GM19035 (cell line): ENCODE data around the gene RHEX.
"Not testable (repeated sequence)": the region's sequence is repeated elsewhere in the genome, so short reads cannot be mapped to it uniquely, and the experiment has no call there.

Source experiments
- ATAC-seq: cut with Tn5 transposase; IDR thresholded peaks from one replicate; pipeline ENCODE4 v1.9.1; 2021; ENCODE audit not compliant: unreplicated experiment

The RHEX gene

DNA sequence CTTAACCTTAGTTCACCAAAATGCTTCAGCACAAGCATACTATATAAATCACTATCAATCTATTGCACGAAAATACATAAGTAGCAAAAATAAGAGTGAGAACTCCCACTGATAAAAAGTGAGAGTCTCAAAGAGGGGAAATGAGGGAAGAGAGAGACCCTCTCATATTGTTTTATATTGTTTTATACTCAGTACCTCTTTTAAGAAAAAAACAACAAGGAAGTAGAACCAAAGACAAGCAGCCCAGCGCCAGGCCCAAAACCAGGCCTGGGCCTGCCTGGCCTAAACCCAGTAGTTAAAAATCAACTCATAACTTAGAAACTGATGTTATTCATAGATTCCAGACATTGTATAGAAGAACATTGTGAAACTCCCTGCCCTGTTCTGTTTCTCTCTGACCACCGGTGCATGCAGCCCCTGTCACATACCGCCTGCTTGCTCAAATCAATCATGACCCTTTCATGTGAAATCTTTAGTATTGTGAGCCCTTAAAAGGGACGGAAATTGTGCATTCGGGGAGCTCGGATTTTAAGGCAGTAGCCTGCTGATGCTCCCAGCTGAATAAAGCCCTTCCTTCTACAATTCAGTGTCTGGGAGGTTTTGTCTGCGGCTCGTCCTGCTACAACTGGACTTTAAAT, 5.4 kb downstream of the RHEX start:
- not testable (repeated sequence) for ATAC-seq

DNA sequence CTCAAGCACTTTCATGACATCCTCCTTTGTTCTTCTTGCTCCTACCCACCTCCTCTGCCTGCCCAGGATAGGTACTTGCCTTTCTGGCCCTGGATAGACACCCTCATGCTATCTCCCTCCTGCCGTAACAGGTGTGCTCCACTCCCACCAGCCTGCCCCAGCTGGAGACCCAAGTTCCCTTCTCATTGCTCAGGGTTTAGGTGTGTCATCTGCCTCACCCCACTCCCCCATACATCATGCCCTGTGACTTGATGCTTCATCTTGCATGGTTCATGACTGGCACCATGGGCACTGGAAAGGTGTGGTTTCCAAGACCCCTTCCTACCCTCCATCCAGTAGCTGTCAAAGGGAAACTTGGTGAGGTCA, 5.9 kb downstream of the RHEX start:
- no peak for ATAC-seq

DNA sequence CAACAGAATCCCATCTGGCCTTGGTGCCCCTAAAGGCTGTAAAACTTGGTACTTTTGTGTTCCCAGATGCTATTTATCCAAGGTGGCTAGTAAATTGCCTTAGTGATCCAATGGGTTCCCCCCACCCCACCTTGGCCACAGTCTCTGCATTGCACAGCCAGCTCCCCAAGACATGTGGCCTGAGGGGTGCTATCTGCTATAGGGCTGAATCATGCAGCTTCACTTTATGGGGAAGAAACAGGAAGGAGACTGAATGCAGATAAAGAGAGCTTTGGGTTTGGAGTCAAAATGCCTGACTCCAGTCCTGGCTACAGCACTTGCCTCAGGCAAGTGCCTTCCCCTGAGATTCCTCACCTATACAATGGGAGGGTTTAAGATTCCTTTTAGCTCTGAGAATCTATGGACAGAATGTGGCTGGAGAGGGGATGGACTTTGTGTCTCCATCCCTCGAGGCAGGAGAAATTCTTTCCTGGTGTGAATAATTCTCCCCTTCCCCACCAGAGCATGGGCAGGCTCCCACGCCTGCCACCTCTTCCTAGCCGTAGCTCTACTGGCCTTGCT, 6.5 kb downstream of the RHEX start:
- ATAC-seq = no peak

- ATAC-seq = no peak
These were observed 7.9 kb downstream of the RHEX start for GRCh38 chr1:206060844-206061243.

DNA sequence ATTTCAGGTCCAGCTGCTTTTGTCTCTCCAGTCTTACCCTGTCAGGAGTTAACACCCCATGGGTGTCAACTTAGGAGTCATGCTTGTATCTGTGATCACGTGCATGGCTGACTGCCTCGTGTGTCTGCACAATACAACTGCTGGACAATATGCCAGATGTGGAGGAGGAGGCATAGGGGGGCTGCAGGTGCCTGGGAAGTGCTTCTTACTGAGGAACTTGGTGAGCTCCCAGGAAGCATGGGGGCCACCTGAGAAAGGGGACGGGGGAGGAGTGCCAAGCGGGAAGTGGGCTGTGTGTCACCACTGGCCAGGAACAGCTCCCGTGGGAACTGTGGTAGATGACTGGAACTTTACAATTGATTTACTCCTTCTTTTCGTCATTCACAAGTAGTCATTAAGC, 9.5 kb downstream of the RHEX start:
- no peak for ATAC-seq

DNA sequence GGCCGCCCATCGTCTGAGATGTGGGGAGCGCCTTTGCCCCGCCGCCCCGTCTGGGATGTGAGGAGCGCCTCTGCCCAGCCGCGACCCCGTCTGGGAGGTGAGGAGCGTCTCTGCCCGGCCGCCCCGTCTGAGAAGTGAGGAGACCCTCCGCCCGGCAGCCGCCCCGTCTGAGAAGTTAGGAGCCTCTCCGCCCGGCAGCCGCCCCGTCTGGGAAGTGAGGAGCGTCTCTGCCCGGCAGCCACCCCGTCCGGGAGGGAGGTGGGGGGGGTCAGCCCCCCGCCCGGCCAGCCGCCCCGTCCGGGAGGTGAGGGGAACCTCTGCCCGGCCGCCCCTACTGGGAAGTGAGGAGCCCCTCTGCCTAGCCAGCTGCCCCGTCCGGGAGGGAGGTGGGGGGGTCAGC, 11.0 kb downstream of the RHEX start:
- not testable (repeated sequence) for ATAC-seq

DNA sequence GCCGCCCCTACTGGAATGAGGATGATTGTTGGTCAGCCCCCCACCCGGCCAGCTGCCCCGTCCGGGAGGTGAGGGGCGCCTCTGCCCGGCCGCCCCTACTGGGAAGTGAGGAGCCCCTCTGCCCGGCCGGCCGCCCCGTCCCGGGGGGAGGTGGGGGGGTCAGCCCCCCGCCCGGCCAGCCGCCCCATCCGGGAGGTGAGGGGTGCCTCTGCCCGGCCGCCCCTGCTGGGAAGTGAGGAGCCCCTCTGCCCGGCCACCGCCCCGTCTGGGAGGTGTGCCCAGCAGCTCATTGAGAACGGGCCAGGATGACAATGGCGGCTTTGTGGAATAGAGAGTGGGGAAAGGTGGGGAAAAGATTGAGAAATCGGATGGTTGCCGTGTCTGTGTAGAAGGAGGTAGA, 11.5 kb downstream of the RHEX start:
- not testable (repeated sequence) for ATAC-seq

- no peak for ATAC-seq
These were observed 12.7 kb downstream of the RHEX start for GRCh38 chr1:206065547-206066145.

DNA sequence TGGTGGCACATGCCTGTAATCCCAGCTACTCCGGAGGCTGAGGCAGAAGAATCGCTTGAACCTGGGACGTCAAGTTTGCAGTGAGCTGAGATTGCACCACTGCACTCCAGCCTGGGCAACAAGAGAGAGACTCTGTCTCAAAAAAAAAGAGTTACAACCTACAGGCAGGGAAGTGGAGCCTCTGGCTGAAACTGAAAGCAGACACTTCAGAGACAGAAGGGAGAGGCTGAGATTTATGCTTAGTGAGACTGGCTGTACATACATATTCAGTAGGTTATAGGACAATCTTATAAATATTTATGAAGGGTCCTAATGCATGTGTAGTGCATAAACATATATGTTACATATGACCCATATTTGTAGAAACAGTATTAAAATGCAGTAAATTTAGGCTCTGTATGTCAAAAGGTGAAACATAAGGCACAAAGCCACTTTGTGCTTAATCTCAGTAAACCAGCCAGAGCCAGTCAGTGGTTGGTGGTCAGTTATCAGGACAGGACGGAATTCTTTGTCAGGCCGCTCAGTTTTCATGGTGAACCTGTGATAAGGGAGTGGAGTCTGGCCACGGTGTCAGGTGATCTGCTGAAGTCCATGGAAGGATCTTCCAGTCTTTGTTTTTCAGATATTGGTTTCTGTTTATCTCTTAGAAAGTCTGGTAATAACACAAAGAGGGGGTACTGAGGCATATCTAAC, 13.7 kb downstream of the RHEX start:
- ATAC-seq = peak; percentile 86

DNA sequence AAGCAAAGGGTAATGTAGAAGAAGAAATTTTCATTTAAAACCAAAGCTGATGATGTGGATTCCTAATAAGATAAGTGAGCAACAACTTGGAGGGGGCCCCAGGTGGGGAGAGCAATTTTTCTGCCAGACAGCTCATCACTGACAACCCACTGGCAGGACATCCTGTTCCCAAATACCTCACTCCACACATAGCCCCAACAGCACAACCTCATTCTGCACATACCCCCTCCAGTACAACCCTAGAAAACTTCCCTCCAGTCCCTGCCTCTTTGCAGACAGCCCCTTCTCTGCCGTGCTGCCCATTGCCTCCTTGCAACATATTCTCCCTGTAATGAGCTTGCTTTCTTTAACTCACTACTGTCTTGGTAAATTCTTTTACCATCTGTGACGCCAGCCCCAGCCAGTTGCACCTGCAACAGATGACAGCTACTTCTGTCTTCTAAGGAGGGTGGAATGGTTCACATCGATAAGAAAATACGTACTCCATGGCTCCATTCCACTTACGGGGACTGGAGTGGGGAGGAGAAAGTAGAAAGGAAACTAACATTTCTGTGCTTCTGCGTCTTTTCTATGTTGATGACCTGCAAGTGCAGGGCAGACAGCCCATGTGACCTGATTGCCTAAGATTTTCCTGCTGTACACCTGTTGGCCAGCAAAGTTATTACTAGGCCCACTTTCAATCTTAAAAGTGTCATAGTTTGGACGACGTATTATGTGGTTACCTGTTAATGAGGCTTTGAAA, 14.7 kb downstream of the RHEX start:
- no peak for ATAC-seq

DNA sequence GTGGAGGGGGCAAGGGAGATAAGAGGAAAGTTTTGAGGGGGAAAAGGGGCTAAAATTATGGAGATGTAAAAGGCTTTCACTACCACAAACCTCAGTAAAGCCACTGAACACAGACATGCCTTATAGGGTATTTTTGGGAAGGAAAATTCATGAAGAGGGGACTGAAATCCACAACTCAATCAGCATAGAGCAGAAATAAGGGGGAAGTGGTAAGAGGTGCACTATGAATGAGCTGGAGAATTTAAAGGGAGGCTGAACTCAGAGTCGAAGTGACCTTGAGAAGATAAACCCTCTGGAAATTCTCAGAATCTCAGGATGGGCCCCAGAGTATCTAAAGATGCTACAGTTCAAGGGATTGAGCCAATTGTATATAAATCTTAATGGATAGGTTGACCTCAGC, 15.3 kb downstream of the RHEX start:
- no peak for ATAC-seq

DNA sequence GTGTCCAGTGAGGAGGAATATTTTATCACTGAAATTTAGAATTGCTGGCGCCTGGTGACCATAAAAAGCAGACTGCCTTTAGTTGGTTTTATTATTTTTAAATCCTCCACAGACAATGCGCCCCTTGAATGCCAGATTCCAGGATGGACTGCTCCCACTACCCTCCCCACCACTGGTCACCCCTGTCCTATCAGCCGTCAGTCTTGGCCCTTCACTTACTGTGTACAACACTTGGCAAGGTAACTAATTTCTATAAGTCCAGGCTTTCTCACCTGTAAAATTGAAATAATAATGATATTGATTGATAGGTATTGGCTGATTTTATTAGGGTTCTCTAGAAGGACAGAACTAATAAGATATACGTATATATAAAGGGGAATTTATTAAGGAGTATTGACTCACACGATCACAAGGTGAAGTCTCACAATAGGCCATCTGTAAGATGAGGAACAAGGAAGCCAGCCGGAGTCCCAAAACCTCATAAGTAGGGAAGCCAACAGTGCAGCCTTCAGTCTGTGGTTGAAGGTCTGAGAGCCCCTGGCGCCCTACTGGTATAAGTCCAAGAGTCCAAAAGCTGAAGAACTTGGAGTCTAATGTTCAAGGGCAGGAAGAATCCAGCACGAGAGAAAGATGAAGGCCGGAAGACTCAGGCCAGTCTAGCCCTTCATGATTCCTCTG, 17.8 kb downstream of the RHEX start:
- ATAC-seq = no peak

GRCh38 chr1:206074839-206075238, 21.9 kb downstream of the RHEX start:
- no peak for ATAC-seq

GRCh38 chr1:206075786-206076755, 23.1 kb downstream of the RHEX start:
- no peak for ATAC-seq

DNA sequence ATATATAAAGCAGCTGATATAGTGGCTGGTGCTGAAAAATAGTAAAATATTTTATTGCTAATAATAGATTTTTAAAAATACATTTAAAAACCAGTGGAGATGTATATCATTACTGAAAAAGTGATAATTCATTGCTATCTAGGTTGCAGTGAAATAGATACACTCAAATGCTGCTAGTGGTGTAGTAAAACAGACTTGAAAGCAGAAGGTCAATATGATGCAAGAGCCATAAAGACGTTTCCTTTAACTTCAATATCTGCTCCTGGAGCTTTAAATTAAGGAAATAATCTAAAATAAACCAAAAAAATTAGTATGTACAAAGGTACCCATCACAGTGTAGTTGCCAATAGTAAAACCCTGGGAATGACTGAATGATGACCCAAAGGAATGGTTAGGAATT, 26.2 kb downstream of the RHEX start:
- ATAC-seq = no peak

DNA sequence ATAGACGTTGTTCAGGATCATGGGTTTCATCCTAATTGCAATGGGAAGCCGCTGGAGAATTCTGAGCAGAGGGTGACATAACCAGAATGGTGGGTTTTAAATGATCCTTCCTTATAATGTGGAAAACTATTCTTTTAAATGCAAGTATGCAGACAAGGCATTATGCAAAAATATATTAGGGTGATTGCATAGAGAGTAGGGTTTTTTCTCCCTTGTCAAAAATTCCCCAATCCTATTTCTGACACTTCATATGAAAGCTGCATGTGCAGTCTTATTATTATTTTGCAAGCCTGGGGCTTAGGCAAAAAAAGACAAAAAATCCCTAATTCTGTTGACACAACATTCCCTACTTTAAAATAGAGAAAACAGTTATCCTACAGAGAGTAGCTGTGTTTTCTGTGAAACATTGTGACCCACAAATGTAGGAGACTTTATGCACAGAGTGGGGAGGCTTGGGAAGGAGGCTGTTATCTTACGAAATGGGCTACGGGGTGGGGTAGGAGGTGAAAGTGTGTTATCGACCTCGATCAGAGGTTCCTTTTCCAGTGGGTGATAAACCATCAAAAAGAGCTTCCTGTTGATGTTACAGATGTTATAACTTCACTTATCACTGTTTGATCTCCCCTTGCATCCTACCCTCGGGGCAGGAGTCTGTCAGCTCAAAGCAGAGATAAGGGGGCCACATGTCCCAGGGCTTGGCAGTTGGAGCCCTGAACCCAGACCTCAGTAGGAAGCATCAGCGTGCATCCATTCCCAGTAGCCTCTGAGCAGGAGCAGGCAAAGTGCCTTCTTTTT, 27.2 kb downstream of the RHEX start:
- no peak for ATAC-seq

GRCh38 chr1:206081856-206082255, 28.9 kb downstream of the RHEX start:
- no peak for ATAC-seq

DNA sequence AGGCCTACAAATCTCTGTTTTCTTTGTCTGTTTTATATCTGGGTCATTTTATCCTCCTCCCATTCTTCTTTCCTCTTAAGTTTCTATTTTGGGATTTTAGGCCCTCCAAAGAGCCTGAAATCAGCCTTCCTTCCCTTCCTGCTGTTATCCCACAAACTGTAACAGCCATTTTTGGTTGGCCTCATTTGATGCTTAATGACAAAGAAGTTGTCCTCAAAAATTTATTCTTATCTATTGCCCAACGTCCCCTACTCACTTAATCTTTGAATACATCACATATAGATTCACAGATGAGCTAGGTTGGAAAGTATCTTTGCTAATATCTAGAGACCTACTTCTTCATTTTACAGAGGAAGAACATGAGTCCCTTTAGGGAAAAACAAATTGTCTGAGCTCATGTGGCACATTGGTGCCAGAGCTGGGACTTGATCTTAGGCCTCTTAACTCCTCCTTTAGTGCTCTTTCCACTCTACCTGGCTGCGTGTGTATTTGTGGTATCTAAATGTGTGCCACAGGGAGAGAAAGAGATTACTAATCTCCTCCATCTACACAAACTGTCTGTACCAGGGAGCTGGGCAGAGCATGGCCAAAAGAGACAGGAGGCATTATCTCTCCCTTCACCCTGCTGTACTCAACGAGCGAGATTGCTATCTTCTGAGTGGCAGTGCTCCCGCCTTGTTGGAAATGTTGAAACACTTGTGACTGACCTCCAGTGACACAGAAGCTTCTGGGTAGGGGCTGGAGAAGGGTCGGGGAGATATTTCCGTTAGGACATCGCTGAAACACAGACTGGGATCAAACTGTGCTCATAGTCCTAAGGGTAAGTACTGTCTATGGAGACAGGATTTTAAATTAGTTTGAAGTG, 30.1 kb downstream of the RHEX start:
- ATAC-seq = no peak
